Activated CD8-positive, alpha-beta memory T cell treated with anti-CD3 and anti-CD28 coated beads, Interleukin-2, amount 50 U/mL, for 24 hours (primary cell): Measurements from ENCODE around the gene CYSRT1.

Experiments
- DNase-seq: peaks from one replicate; pipeline ENCODE4 v3.0.0-alpha.2; 2020; ENCODE audit errors: extremely low read depth

CYSRT1 gene, protein sequence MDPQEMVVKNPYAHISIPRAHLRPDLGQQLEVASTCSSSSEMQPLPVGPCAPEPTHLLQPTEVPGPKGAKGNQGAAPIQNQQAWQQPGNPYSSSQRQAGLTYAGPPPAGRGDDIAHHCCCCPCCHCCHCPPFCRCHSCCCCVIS

GRCh38 chr9:137224830-137225694 lies at the start of gene CYSRT1:
Gene CYSRT1 (plus strand): TSS chr9:137225174. CDS start chr9:137225622, 448 bp downstream.
- DNase-seq = no peak

DNA sequence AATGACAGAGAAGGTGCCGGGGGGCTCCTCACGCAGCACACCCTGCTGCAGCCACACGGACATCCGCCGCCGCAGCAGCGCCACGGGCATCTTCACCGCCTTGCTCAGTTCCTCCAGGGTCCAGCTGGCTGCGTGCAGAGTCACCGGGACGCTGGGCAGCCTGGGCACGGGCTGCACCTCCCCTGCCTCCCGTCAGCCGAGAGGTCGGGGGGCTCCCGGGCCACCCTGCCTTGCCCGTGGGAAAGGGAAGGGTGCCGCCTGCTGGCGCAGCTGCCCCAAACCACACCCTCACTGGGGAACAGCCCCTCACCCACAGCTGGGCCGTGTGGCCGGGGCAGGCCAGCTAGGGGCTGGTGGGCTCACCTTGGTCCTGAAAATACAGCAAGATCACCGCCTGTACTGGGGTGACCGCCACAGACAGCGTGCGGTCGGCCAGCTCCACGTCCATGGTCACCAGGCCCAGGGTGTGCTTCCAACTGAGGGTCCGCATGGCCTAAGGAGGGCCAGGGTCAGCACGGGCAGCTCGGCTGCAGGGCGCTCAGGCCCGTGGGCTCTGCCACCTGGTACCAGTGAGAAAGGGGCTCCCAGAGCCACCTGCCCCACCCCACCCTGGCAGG lies 49.5 kb upstream of the CYSRT1 start:
- no peak for DNase-seq

DNA sequence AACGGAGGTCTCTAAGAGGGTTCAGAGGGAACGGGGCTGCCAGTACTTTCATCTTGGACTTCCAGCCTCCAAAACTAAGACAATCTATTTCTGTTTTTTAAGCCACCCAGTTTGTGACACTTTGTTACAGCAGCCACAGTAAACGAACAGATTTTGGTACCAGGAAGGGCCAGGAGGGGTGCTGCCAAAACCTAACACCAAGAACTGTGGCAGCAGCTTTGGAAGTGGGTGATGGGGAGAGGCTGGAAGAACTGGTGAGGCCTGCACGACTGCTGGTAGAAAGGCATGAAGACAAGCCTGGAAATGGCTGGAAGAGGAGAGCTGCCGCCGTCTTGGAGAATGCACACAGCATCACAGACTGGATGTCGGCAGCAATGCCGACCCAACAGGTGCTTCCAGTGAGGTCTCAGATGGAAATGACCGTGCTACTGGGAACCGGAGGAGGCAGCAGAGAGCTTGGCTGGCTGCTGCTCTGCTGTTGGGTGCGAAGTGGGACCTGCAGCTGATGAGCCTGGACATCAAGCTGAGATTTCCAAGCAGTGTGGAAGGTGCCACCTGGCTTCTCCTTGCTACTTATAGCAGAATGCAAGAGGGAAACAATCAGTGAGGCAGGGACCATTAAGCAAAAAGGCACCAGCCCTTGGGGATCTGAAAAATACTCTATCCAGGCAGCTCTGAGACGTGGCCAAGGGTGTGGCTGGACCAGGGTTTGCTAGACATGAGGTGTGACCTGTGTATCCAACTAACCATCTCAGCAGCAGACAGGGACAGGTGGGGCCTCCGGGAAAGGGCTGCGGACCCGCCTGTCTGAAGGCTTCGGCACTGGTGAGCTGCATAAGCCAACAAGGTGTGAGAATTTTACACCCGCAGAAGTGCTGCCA lies 48.4 kb upstream of the CYSRT1 start:
- DNase-seq = no peak

DNA sequence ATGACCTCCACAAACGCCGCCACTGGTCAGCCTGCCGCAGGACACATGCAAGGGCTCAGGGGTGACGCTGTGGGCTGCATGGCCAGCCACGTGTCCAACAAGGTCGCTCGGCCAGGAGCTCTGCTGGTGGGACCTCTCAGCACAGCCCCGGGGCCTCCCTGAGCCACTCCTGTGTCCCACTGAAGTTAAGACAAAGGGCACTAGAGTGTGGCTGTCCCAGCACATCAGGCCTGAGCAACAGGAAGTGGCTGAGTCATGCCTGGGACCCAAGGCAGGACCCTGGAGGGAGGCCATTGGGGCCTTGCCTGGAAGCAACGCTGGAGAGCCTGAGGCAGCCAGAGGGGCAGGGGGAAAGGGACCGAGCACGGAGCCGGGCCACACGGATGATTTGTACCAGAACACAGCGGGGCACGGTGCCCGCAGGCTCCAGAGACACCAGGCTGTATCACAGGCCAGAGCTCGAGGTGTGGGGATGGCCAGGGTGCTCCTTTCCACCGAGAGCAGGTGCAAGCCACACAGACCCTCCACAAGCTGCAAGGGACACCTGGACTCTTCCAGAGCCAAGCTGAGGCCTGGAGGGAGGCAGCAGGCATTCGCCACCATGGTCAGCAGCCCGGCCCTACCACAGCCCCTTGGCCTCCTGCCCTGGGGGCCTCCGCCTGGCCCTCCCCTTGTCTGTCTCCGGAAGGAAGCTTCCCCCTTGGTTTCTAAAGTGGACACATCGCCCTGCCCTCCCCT lies 46.6 kb upstream of the CYSRT1 start:
- DNase-seq = no peak

DNA sequence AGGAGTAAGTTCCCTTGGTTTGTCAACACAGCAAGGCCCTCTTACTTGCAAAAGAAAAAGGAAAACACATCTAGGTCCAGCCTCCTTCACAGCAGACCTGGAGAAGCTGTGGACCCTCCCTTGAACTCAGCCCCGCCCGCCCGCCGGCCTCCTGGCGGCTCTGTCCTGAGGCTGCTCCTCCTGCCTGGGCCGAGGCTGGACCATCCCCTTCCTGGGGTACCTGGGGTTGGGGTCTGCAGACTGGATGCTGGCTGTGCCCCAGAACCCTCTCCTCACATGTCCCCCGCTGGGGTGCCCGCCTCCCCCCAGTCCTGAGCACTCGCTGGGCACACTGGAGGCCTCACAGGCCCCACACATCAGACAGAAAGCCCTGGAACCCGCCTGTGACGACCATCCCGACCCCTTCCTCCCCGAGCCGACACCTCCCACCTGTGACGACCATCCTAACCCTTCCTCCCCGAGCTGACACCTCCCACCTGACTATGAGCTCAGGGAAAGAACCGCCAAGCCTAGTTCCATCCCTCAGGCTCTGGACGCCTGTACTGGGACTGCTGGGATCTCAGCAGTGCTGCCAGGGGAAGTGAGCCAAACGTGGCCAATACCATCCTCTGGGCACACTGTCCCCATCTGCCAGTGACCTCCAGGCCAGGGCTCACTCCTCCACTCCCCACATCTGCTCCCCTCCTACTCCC lies 45.9 kb upstream of the CYSRT1 start:
- no peak for DNase-seq

DNA sequence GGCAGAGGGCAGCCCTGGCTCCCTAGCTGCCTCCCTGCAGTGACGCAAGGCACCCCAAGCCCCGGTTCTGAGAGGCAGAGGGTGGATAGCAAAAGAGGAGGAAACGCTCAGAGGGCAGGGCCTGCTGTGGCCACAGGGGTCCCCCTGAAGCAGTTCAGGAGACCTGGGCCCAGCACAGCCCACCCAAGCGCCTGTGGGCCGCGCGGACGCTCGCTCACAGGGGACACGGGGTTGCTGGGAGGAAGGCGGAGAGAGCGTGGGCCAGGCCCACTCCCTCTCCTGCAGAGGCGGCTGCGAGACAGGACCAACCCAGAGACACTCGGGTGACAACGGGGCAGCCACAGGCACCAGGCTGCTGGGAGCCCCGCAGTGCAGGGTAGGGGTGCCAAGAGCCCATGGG lies 45.2 kb upstream of the CYSRT1 start:
- no peak for DNase-seq

- no peak for DNase-seq
Observed at GRCh38 chr9:137180491-137180890, 44.5 kb upstream of the CYSRT1 start.

DNA sequence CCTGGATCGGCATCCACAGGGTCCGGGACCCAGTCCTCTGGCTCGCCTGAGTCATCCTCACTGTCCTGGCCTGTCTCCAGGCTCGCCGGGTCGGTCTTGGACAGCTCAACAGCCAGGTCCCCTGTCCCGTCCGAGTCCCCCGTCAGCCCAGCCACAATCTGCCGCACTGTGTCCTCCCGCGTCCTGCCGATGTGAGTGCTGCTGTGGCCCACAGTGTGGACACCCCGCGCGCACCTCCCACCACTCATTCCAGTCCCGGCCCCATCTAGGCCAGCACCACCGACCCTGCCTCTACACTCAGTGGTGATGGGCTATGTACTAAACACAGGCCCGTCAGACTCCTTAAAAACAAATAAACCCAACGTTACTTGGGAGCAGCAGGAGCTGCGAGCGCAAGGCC lies 43.3 kb upstream of the CYSRT1 start:
- DNase-seq = no peak

DNA sequence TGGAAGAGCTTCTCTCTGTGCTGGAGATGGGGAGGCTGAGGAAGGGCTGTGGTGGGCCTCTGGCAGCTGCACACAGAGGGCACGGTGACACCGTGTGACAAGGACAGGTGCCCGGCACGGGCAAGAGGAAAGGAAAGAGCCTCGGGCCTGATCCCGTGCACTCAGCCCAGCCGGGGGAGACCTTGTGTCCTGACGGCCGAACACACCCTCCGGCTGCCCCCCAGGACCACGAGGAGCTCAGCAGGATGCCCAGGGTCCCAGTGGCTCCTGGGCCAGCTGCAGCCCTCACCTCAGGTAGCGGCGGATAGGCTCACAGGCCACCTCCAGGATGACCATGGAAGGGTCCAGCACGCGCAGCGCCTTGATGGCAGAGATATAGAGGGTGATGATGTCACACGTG lies 42.1 kb upstream of the CYSRT1 start:
- DNase-seq = no peak

DNA sequence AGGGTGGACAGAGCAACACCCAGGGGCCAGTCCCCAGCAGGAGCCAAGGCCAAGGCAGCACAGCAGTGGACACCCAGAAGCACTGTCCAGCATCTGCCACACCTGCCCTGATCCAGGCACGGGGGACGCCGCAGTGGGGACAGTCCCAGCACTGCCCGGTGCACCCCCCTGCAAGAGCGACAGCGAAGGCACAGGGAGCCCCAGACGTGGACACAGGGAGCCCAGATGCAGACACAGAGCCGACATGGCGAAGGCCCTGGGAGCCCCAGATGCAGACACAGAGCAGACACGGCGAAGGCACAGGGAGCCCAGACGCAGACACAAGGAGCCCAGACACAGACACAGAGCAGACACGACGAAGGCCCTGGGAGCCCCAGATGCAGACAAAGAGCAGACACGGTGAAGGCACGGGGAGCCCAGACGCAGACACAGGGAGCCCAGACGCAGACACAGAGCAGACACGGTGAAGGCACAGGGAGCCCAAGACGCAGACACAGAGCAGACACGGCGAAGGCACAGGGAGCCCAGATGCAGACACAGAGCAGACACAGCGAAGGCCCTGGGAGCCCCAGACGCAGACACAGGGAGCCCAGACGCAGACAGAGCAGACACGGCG lies 40.9 kb upstream of the CYSRT1 start:
- no peak for DNase-seq

GRCh38 chr9:137184881-137185660 lies 39.9 kb upstream of the CYSRT1 start:
- no peak for DNase-seq

DNA sequence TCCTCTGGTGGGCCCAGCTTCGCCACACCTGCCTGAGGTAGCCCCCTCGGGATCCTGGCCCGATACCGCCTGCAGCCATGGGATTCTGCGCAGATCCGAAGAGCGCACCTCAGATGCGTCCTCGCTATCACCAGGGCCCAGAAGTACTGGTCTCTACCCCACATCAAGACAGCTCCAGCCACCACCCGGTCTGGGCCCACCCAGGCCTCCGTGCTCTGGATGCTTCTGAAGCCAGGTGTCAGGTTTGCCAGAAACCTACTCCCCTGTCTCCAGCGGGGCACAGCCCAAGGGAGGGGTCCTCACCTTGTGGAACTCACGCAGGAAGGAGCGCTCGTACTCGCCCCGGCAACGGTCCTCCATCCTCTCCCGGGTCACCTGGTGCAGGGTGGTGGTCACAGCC lies 39.1 kb upstream of the CYSRT1 start:
- DNase-seq = no peak

- DNase-seq = no peak
Observed at GRCh38 chr9:137186385-137186784, 38.6 kb upstream of the CYSRT1 start.

GRCh38 chr9:137187386-137187785 lies 37.6 kb upstream of the CYSRT1 start:
- no peak for DNase-seq

- no peak for DNase-seq
Observed at GRCh38 chr9:137188086-137188489, 36.9 kb upstream of the CYSRT1 start.

DNA sequence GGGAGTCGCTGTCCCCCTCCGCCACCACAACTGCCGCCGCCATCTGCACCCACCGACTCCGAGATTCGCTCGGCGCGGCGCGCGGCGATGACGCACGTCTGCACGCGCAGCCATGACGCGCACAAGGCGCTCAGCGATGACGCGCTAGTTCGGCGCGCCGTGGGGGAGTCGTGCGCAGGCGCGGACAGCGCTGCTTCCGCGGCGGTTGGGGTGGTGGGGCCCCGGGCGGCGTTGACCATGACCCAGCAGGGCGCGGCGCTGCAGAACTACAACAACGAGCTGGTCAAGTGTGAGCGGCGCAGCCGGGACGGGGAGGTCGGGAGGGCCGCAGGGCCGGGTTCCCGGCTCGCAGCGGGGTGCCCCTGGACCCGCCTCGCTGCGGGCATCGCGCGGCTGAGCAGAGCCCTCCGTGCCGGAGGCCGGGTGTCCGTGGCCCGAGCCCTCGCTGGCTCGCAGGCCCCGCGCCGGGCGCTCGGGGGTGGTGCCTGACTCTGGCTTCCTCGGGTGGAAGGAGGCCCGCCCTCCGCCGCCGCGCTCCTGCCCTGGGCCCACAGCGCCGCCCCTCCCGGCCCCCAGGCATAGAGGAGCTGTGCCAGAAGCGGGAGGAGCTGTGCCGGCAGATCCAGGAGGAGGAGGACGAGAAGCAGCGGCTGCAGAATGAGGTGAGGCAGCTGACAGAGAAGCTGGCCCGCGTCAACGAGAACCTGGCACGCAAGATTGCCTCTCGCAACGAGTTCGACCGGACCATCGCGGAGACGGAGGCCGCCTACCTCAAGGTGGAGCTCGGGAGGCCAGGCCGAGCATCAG lies 36.3 kb upstream of the CYSRT1 start, which contains the start of the genes ANAPC2 and SSNA1:
Gene ANAPC2, minus strand, starts transcription at position 71 of the 807 bp plus-strand sequence. Its CDS starts 28 bp downstream, at position 43.
Gene SSNA1, plus strand, starts transcription at position 187 of the 807 bp plus-strand sequence. Its CDS starts 51 bp downstream, at position 238.
- DNase-seq = peak; percentile 82

- DNase-seq = no peak
Observed at GRCh38 chr9:137189297-137190295, 35.4 kb upstream of the CYSRT1 start.
